GM19043 (cell line): ENCODE results near the gene EFEMP1.
"Not testable (repeated sequence)": the region's sequence is repeated elsewhere in the genome, so short reads cannot be mapped to it uniquely, and the experiment has no call there.

Experiments
- ATAC-seq: cut with Tn5 transposase; IDR thresholded peaks from one replicate; pipeline ENCODE4 v1.9.1; 2021; ENCODE audit warnings: low read depth; ENCODE audit not compliant: unreplicated experiment

EFEMP1 gene

GRCh38 chr2:55838653-55839052 lies 84.9 kb downstream of the EFEMP1 start:
- ATAC-seq = no peak

DNA sequence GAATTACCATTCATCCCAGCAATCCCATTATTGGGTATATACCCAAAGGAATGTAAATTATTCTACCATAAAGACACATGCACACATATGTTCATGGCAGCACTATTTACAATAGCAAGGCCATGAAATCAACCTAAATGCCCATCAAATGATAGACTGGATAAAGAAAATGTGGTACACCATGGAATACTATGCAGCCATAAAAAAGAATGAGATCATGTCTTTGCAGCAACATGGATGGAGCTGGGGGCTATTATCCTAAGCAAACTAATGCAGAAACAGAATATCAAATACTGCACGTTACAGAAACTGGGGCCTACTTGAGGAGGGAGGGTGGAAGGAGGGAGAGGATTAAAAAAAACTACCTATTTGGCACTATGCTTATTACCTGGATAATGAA lies 85.5 kb downstream of the EFEMP1 start:
- not testable (repeated sequence) for ATAC-seq

DNA sequence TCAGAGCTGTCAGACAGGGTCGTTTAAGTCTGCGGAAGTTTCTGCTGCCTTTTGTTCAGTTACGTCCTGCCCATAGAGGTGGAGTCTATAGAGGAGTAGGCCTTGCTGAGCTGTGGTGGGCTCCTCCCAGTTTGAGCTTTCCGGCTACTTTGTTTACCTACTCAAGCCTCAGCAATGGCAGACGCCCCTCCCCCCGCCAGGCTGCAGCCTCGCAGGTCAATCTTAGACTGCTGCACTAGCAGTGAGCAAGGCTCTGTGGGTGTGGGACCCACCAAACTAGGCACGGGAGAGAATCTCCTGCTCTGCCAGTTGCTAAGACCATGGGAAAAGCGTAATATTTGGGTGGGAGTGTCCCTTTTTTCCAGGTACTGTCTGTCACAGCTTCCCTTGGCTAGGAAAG lies 86.5 kb downstream of the EFEMP1 start:
- no peak for ATAC-seq

- ATAC-seq = not testable (repeated sequence)
These were observed 91.7 kb downstream of the EFEMP1 start for GRCh38 chr2:55831671-55832410.

GRCh38 chr2:55827855-55828254 lies 95.7 kb downstream of the EFEMP1 start:
- no peak for ATAC-seq

DNA sequence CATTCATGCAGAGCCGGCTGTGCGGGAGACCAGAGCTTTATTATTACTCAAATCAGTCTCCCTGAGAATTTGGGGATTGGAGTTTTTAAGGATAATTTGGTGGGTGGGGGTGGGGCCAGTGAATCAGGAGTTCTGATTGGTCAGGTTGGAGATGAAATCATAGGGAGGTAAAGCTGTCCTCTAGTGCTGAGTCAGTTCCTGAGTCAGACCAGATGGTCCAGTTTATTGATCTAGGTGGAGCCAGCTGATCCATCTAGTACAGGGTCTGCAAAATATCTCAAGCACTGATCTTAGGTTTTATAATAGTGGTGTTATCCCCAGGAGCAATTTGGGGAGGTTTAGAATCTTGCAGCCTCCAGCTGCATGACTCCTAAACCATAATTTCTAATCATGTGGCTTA lies 96.2 kb downstream of the EFEMP1 start:
- ATAC-seq = not testable (repeated sequence)

- no peak for ATAC-seq
These were observed 97.3 kb downstream of the EFEMP1 start for GRCh38 chr2:55826246-55826645.

- ATAC-seq = no peak
These were observed 99.0 kb downstream of the EFEMP1 start for GRCh38 chr2:55824551-55825096.
